CD4-positive, alpha-beta T cell (primary cell): ENCODE data around the gene DLGAP3. TPM values are rescaled to one million over a fixed set of nuclear protein-coding genes. Genes with fewer than 3 reads are reported as not detected.

Experiments used
- ATAC-seq: fragments of 200-7000 bp; cut with Tn5 transposase; one replicate; pipeline ENCODE4 v1.10.0; 2022; ENCODE audit warnings: mild to moderate bottlenecking; ENCODE audit not compliant: poor library complexity
- CTCF ChIA-PET: fragments of 350-600 bp; sonication (Branson Sonifier 250); formaldehyde crosslinking; loops from one replicate; lab custom pipeline; 2021; ENCODE audit warnings: antibody characterized with exemption, inconsistent platforms; lab: Charles Lee
- POLR2A ChIA-PET: fragments of 350-600 bp; sonication (Branson Sonifier 250); formaldehyde crosslinking; loops from one replicate; lab custom pipeline; 2021; ENCODE audit warnings: antibody characterized with exemption, inconsistent platforms; lab: Charles Lee
- DNase-seq, 14 experiments: peaks; one replicate each; pipeline ENCODE4 v3.0.0-alpha.2; 2013 to 2020; ENCODE audit warnings: mixed read lengths in 2 of 14
- H3K27ac ChIP-seq, 2 donors: one replicate each; pipeline versions ENCODE4 v1.5.1 to v1.7.0; 2013; ENCODE audit warnings: low read length in 2 of 2, low read depth in 1 of 2, mild to moderate bottlenecking in 1 of 2
- H3K27me3 ChIP-seq, 2 experiments: 1 replicate in 1 of 2; 2 replicates in 1 of 2; pipeline versions ENCODE4 v1.6.1 to v1.7.0; 2013; ENCODE audit warnings: low read length in 2 of 2, control low read depth in 1 of 2, mild to moderate bottlenecking in 1 of 2, moderate library complexity in 1 of 2; ENCODE audit not compliant: insufficient read depth in 2 of 2, control insufficient read depth in 1 of 2
- H3K36me3 ChIP-seq: one replicate; pipeline ENCODE4 v1.6.1; 2013; ENCODE audit warnings: low read length, control low read depth; ENCODE audit not compliant: insufficient read depth
- H3K4me1 ChIP-seq: one replicate; pipeline ENCODE4 v1.6.1; 2013; ENCODE audit warnings: low read length, control low read depth; ENCODE audit not compliant: insufficient read depth
- H3K4me3 ChIP-seq: one replicate; pipeline ENCODE4 v1.5.1; 2013; ENCODE audit warnings: mild to moderate bottlenecking, low read length, moderate library complexity
- H3K9me3 ChIP-seq, 2 experiments: 1 replicate in 1 of 2; 2 replicates in 1 of 2; pipeline versions ENCODE4 v1.6.1 to v1.7.0; 2013; ENCODE audit warnings: low read length in 2 of 2, mild to moderate bottlenecking in 2 of 2, control low read depth in 1 of 2, moderate library complexity in 1 of 2; ENCODE audit not compliant: control insufficient read depth in 1 of 2, insufficient read depth in 1 of 2
- H3K27ac Mint-ChIP-seq: one replicate; pipeline ENCODE4 v1.8.0; 2020; ENCODE audit warnings: mixed read lengths
- H3K27me3 Mint-ChIP-seq: one replicate; pipeline ENCODE4 v1.8.0; 2021; ENCODE audit warnings: mixed read lengths
- H3K36me3 Mint-ChIP-seq: one replicate; pipeline ENCODE4 v1.8.0; 2021; ENCODE audit warnings: low read depth, mixed read lengths
- H3K4me1 Mint-ChIP-seq: one replicate; pipeline ENCODE4 v1.8.0; 2021; ENCODE audit warnings: low read depth, mixed read lengths
- H3K4me3 Mint-ChIP-seq: one replicate; pipeline ENCODE4 v1.8.0; 2020; ENCODE audit warnings: mild to moderate bottlenecking, mixed read lengths
- H3K9me3 Mint-ChIP-seq: one replicate; pipeline ENCODE4 v1.8.0; 2020; ENCODE audit warnings: mixed read lengths
- CTCF ChIP-seq: fragments of 200-600 bp; IDR thresholded peaks from one replicate; pipeline ENCODE4 v1.8.0; 2022; ENCODE audit warnings: antibody characterized with exemption, mild to moderate bottlenecking
- intact Hi-C, 2 experiments: fragments of 100-400 bp; cut with DNase I in 1 of 2; cut with micrococcal nuclease in 1 of 2; formaldehyde crosslinking; loops; one replicate each; pipeline versions ENCODE4 v1.15.1 to v1.9.0; 2023 to 2025; cut with DNase I, micrococcal nuclease
- total RNA-seq, 174 experiments: library from RNA in 2 of 174; stranded (reverse) in 2 of 174; gene quantifications; one replicate each; pipeline ENCODE4 v1.2.3 and lab custom pipeline; 2021 to 2026

DLGAP3 gene
- total RNA-seq, 2 experiments from 2014 or later = 0.34 to 0.44 TPM

GRCh38 chr1:34927316-34927715, 2.1 kb downstream of the DLGAP3 start:
- DNase-seq (no peak), ATAC-seq (no peak)
- POLR2A ChIA-PET = no interaction called here
- Mint-ChIP-seq H3K27me3 (peaks cover 87% of the 10 kb centered on the region), H3K4me3 (no peak overlapping the region), H3K4me1 (peaks cover 11% of the 10 kb centered on the region), H3K27ac (no peak overlapping the region), H3K9me3 (no peaks in the 10 kb centered on the region), H3K36me3 (no peaks in the 10 kb centered on the region)
- H3K27me3 ChIP-seq = peaks cover 66 to 77% of the 10 kb centered on the region in 2 experiments
- no peaks in the 10 kb centered on the region for H3K36me3 ChIP-seq
- H3K4me3 ChIP-seq = no peak overlapping the region
- H3K4me1 ChIP-seq = peaks cover 16% of the 10 kb centered on the region
- peaks cover 0 to 19% of the 10 kb centered on the region in 2 experiments for H3K9me3 ChIP-seq
- CTCF ChIA-PET = no interaction called here
- H3K27ac ChIP-seq = no peak overlapping the region
- TF ChIP-seq CTCF = no peak
- intact Hi-C loops = no loop called here

GRCh38 chr1:34926894-34927293, 2.6 kb downstream of the DLGAP3 start:
- H3K4me3 Mint-ChIP-seq = no peak overlapping the region
- H3K27ac ChIP-seq = no peak overlapping the region
- intact Hi-C loops = no loop called here
- no peaks in the 10 kb centered on the region for H3K36me3 ChIP-seq
- H3K9me3 Mint-ChIP-seq = no peaks in the 10 kb centered on the region
- POLR2A ChIA-PET = no interaction called here
- peaks cover 66 to 77% of the 10 kb centered on the region in 2 experiments for H3K27me3 ChIP-seq
- peaks cover 16% of the 10 kb centered on the region for H3K4me1 ChIP-seq
- peaks cover 87% of the 10 kb centered on the region for H3K27me3 Mint-ChIP-seq
- no peaks in the 10 kb centered on the region for H3K36me3 Mint-ChIP-seq
- CTCF ChIA-PET = no interaction called here
- H3K9me3 ChIP-seq = peaks cover 0 to 19% of the 10 kb centered on the region in 2 experiments
- ATAC-seq (no peak), DNase-seq (no peak)
- TF ChIP-seq CTCF = no peak
- H3K4me3 ChIP-seq = no peak overlapping the region
- no peak overlapping the region for H3K27ac Mint-ChIP-seq
- peaks cover 11% of the 10 kb centered on the region for H3K4me1 Mint-ChIP-seq

- H3K27me3 ChIP-seq = peaks cover 63 to 77% of the 10 kb centered on the region in 2 experiments
Measured at GRCh38 chr1:34926156-34926555, 3.3 kb downstream of the DLGAP3 start.

More at GRCh38 chr1:34926156-34926555, 3.3 kb downstream of the DLGAP3 start:
- Mint-ChIP-seq H3K36me3 (no peaks in the 10 kb centered on the region), H3K4me3 (no peak overlapping the region), H3K4me1 (peaks cover 11% of the 10 kb centered on the region), H3K27ac (no peak overlapping the region), H3K27me3 (peaks cover 87% of the 10 kb centered on the region), H3K9me3 (no peaks in the 10 kb centered on the region)
- POLR2A ChIA-PET = no interaction called here
- intact Hi-C loops = no loop called here
- no peak overlapping the region for H3K27ac ChIP-seq
- H3K4me3 ChIP-seq = no peak overlapping the region
- H3K4me1 ChIP-seq = peaks cover 16% of the 10 kb centered on the region
- ATAC-seq (no peak), DNase-seq (no peak)
- H3K9me3 ChIP-seq = peaks cover 0 to 19% of the 10 kb centered on the region in 2 experiments
- H3K36me3 ChIP-seq = no peaks in the 10 kb centered on the region
- CTCF ChIA-PET = no interaction called here
- no peak for TF ChIP-seq CTCF
